ENCODE results near the gene QSOX2. TPM values are rescaled to one million over a fixed set of nuclear protein-coding genes. Genes with fewer than 3 reads are reported as not detected.

QSOX2 gene
- total RNA-seq, 1 experiment from 2014 or later = 40.0 TPM

- intact Hi-C loops (cut with micrococcal nuclease; ENCODE audit: unreplicated experiment) (no loop called here), in situ Hi-C loops (cut with HindIII; ENCODE audit: low pct_unique_long_range_greater_than_20kb, low sequenced_read_pairs) (no loop called here)
- ChIA-PET CTCF (no interaction called here), POLR2A (no interaction called here)
- DNase-seq (ENCODE audit: low read depth, low spot score) (no peak), ATAC-seq (no peak)
- Histone ChIP-seq H3K36me3 (ENCODE audit: control insufficient read depth, insufficient read depth, low read length) (peaks cover 4% of the 10 kb centered on the region; the same call in 1 of the 2 replicates), H3K4me1 (ENCODE audit: control insufficient read depth, insufficient read depth, low read length) (peaks cover 15% of the 10 kb centered on the region), H3K4me3 (ENCODE audit: low read depth in 2 of 2, low read length in 2 of 2) (no peak overlapping the region), H3K27me3 (ENCODE audit: control insufficient read depth, insufficient read depth, low read length) (no peaks in the 10 kb centered on the region), H3K9me3 (ENCODE audit: control insufficient read depth, insufficient read depth, low read depth, low read length) (no peaks in the 10 kb centered on the region), H3K27ac (ENCODE audit: low read length) (no peak overlapping the region)
- TF ChIP-seq CTCF (IDR thresholded peaks at IDR 0.05) (no peak), POLR2AphosphoS5 (IDR thresholded peaks at IDR 0.05; ENCODE audit: low read depth, low read length) (no peak), SIN3A (IDR thresholded peaks at IDR 0.05; ENCODE audit: borderline replicate concordance, insufficient read depth, low read depth, low read length) (no peak), REST (IDR thresholded peaks at IDR 0.05; ENCODE audit: insufficient read depth in 1 of 2, low read depth in 2 of 2, low read length in 1 of 2) (no peak), TCF7L2 (IDR thresholded peaks at IDR 0.05; ENCODE audit: low read depth, low read length) (no peak)
- no TSS peak for BruUV-seq (replicated peaks)
Observed at GRCh38 chr9:136241542-136241941, 4.1 kb downstream of the QSOX2 start.

- ATAC-seq = no peak
- Histone ChIP-seq H3K4me1 (ENCODE audit: control insufficient read depth, insufficient read depth, low read length) (peaks cover 12% of the 10 kb centered on the region), H3K36me3 (ENCODE audit: control insufficient read depth, insufficient read depth, low read length) (peaks cover 4% of the 10 kb centered on the region; the same call in 1 of the 2 replicates), H3K27ac (ENCODE audit: low read length) (no peak overlapping the region), H3K9me3 (ENCODE audit: control insufficient read depth, insufficient read depth, low read depth, low read length) (no peaks in the 10 kb centered on the region), H3K27me3 (ENCODE audit: control insufficient read depth, insufficient read depth, low read length) (no peaks in the 10 kb centered on the region), H3K4me3 (ENCODE audit: low read depth in 2 of 2, low read length in 2 of 2) (no peak overlapping the region)
- BruUV-seq (replicated peaks) = no TSS peak
- TF ChIP-seq SIN3A (IDR thresholded peaks at IDR 0.05; ENCODE audit: borderline replicate concordance, insufficient read depth, low read depth, low read length) (no peak), CTCF (IDR thresholded peaks at IDR 0.05) (no peak), TCF7L2 (IDR thresholded peaks at IDR 0.05; ENCODE audit: low read depth, low read length) (no peak), REST (IDR thresholded peaks at IDR 0.05; ENCODE audit: insufficient read depth in 1 of 2, low read depth in 2 of 2, low read length in 1 of 2) (no peak), POLR2AphosphoS5 (IDR thresholded peaks at IDR 0.05; ENCODE audit: low read depth, low read length) (no peak)
- DNase-seq (ENCODE audit: low read depth, low spot score) = no peak
- POLR2A ChIA-PET = no interaction called here
- in situ Hi-C loops (cut with HindIII; ENCODE audit: low pct_unique_long_range_greater_than_20kb, low sequenced_read_pairs) = no loop called here
- intact Hi-C loops (cut with micrococcal nuclease; ENCODE audit: unreplicated experiment) = no loop called here
- CTCF ChIA-PET = no interaction called here
Observed at GRCh38 chr9:136240941-136241340, 4.7 kb downstream of the QSOX2 start.

Measured in Panc1 (cell line).